OCI-LY7 (cell line): ENCODE data around the gene MEIOC. TPM values are rescaled to one million over a fixed set of nuclear protein-coding genes. Genes with fewer than 3 reads are reported as not detected.
"Not testable (repeated sequence)": the region's sequence is repeated elsewhere in the genome, so short reads cannot be mapped to it uniquely, and the experiment has no call there.

Experiments used
- BruUV-seq: library from RNA; stranded (reverse); fragments of 400-500 nt; replicated peaks from 2 replicates; lab custom pipeline; 2021; lab: Mats Ljungman, UMichigan
- CTCF ChIA-PET: fragments of 300-600 bp; sonication (Branson Sonifier 250); formaldehyde crosslinking; loops from one replicate; lab custom pipeline; 2022; ENCODE audit warnings: antibody characterized with exemption; ENCODE audit not compliant: unreplicated experiment; lab: Charles Lee
- POLR2A ChIA-PET: fragments of 300-600 bp; sonication (Branson Sonifier 250); formaldehyde crosslinking; loops from one replicate; lab custom pipeline; 2022; ENCODE audit warnings: antibody characterized with exemption; lab: Charles Lee
- DNase-seq: peaks from one replicate; pipeline ENCODE4 v3.0.0-alpha.2; 2015; ENCODE audit warnings: low spot score
- H2AFZ ChIP-seq: fragments of 200-600 bp; sonication (generic), shearing (Covaris generic); 2 replicates; pipeline ENCODE4 v1.6.1; 2014; ENCODE audit warnings: mild to moderate bottlenecking, antibody characterized with exemption, low read length, moderate library complexity
- H3K27ac ChIP-seq: fragments of 200-600 bp; sonication (generic); 2 replicates; pipeline ENCODE4 v1.5.1; 2014; ENCODE audit warnings: mixed run types, low read depth, mild to moderate bottlenecking, moderate library complexity, low read length, inconsistent platforms; ENCODE audit not compliant: poor library complexity, severe bottlenecking
- H3K36me3 ChIP-seq: fragments of 200-600 bp; sonication (generic); 2 replicates; pipeline ENCODE4 v1.6.1; 2014; ENCODE audit warnings: mild to moderate bottlenecking, antibody characterized with exemption, low read length, moderate library complexity, mixed read lengths; ENCODE audit not compliant: insufficient read depth
- H3K4me1 ChIP-seq: fragments of 200-600 bp; sonication (generic); 2 replicates; pipeline ENCODE4 v1.5.1; 2014; ENCODE audit warnings: mild to moderate bottlenecking, low read length; ENCODE audit not compliant: insufficient read depth, poor library complexity, severe bottlenecking
- H3K4me2 ChIP-seq: fragments of 200-600 bp; sonication (generic); 2 replicates; pipeline ENCODE4 v1.6.1; 2014; ENCODE audit warnings: mild to moderate bottlenecking, low read length
- H3K4me3 ChIP-seq: fragments of 200-600 bp; sonication (generic); 2 replicates; pipeline ENCODE4 v1.5.1; 2014; ENCODE audit warnings: mild to moderate bottlenecking, low read depth, low read length; ENCODE audit not compliant: poor library complexity, severe bottlenecking
- H3K79me2 ChIP-seq: fragments of 200-600 bp; sonication (generic); 2 replicates; pipeline ENCODE4 v1.6.1; 2016; ENCODE audit warnings: low read depth, mild to moderate bottlenecking, low read length, moderate library complexity, mixed read lengths; ENCODE audit not compliant: insufficient read depth
- H3K9me2 ChIP-seq: fragments of 200-600 bp; sonication (generic); 2 replicates; pipeline ENCODE4 v1.6.1; 2016; ENCODE audit warnings: mild to moderate bottlenecking, low read length, mixed read lengths; ENCODE audit not compliant: insufficient read depth
- H3K9me3 ChIP-seq: fragments of 200-600 bp; sonication (generic); 2 replicates; pipeline ENCODE4 v1.6.1; 2014; ENCODE audit warnings: mild to moderate bottlenecking, mixed run types, low read length, mixed read lengths
- H4K20me1 ChIP-seq: fragments of 200-600 bp; sonication (generic); 2 replicates; pipeline ENCODE4 v1.6.1; 2014; ENCODE audit warnings: mild to moderate bottlenecking, antibody characterized with exemption, low read length, moderate library complexity, mixed read lengths; ENCODE audit not compliant: insufficient read depth
- EZH2phosphoT487 ChIP-seq: fragments of 200-600 bp; sonication (generic); IDR thresholded peaks from 2 replicates; pipeline ENCODE4 v1.6.1; 2018; ENCODE audit warnings: low read depth, borderline replicate concordance, mild to moderate bottlenecking, mixed run types, antibody characterized with exemption, low read length, moderate library complexity, mixed read lengths
- intact Hi-C: fragments of 100-400 bp; cut with micrococcal nuclease; formaldehyde crosslinking; loops from one replicate; pipeline ENCODE4 v1.10.0; 2022; ENCODE audit not compliant: unreplicated experiment
- total RNA-seq, 2 experiments: library from RNA; depleted of rRNA in 1 of 2; stranded (reverse); fragments of >200 nt in 1 of 2; shearing (Covaris generic) in 1 of 2; gene quantifications; 2 replicates each; pipeline ENCODE4 v1.2.3, GENCODE V29; 2014 to 2022
- TF ChIP-seq, protein P1 (sequence below): fragments of 200-600 bp; sonication (generic); conservative IDR thresholded peaks from 2 replicates; pipeline ENCODE4 v1.5.1; 2014; ENCODE audit warnings: mild to moderate bottlenecking, antibody characterized with exemption, low read length, moderate library complexity, mixed read lengths

MEIOC gene
- total RNA-seq, 2 experiments from 2014 or later, result 0.41 to 5.5 TPM

DNA sequence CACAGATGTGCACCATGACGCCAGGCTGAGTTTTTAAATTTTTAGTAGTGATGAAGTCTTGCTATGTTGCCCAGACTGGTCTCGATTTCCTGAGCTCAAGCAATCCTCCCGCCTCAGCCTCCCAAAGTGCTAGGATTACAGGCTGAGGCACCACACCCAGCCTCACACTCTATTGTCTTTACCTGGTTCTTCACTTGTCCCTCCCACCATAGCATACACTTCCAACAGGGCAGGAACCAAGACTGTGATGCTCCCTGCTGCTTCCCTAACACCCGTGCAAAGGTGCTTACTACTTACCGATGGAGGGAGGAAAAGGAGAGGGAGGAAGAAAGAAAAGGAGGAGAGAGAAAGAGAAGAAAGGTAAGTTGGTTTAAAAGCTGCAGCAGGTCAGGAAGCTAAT lies 41.4 kb upstream of the MEIOC start:
- H3K9me3 ChIP-seq, result no peaks in the 10 kb centered on the region
- no peaks in the 10 kb centered on the region for H3K79me2 ChIP-seq
- CTCF ChIA-PET, result no interaction called here
- no peaks in the 10 kb centered on the region for H4K20me1 ChIP-seq
- no TSS peak for BruUV-seq
- H3K4me3 ChIP-seq, result no peak overlapping the region
- H3K4me2 ChIP-seq, result no peak overlapping the region
- POLR2A ChIA-PET, result interaction anchor here (0.6 kb wide), 1 partner anchor 184 kb away, joined by 3 read pairs; no protein-coding TSS in a partner anchor
- no peaks in the 10 kb centered on the region for H3K36me3 ChIP-seq
- H3K27ac ChIP-seq, result no peak overlapping the region
- H3K9me2 ChIP-seq, result no peaks in the 10 kb centered on the region
- TF ChIP-seq, protein P1, sequence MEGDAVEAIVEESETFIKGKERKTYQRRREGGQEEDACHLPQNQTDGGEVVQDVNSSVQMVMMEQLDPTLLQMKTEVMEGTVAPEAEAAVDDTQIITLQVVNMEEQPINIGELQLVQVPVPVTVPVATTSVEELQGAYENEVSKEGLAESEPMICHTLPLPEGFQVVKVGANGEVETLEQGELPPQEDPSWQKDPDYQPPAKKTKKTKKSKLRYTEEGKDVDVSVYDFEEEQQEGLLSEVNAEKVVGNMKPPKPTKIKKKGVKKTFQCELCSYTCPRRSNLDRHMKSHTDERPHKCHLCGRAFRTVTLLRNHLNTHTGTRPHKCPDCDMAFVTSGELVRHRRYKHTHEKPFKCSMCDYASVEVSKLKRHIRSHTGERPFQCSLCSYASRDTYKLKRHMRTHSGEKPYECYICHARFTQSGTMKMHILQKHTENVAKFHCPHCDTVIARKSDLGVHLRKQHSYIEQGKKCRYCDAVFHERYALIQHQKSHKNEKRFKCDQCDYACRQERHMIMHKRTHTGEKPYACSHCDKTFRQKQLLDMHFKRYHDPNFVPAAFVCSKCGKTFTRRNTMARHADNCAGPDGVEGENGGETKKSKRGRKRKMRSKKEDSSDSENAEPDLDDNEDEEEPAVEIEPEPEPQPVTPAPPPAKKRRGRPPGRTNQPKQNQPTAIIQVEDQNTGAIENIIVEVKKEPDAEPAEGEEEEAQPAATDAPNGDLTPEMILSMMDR, result no peak
- TF ChIP-seq EZH2phosphoT487, result no peak
- peaks cover 8% of the 10 kb centered on the region for H3K4me1 ChIP-seq
- no peak overlapping the region for H2AFZ ChIP-seq
- intact Hi-C loops, result no loop called here
- no peak for DNase-seq

- H3K79me2 ChIP-seq, H3K9me2 ChIP-seq, POLR2A ChIA-PET, H3K4me2 ChIP-seq, CTCF ChIA-PET, H3K27ac ChIP-seq, BruUV-seq, H3K4me3 ChIP-seq, H2AFZ ChIP-seq, DNase-seq, H4K20me1 ChIP-seq, H3K36me3 ChIP-seq, H3K9me3 ChIP-seq, H3K4me1 ChIP-seq, intact Hi-C loops: not testable (repeated sequence)
Measured at GRCh38 chr17:44618652-44619051, 37.6 kb upstream of the MEIOC start.

- Histone ChIP-seq H3K27ac (no peak overlapping the region), H3K36me3 (no peaks in the 10 kb centered on the region), H3K9me3 (no peaks in the 10 kb centered on the region), H3K9me2 (no peaks in the 10 kb centered on the region), H2AFZ (no peak overlapping the region), H3K4me1 (peaks cover 12% of the 10 kb centered on the region), H3K4me3 (no peak overlapping the region), H4K20me1 (no peaks in the 10 kb centered on the region), H3K4me2 (no peak overlapping the region), H3K79me2 (no peaks in the 10 kb centered on the region)
- TF ChIP-seq EZH2phosphoT487, result no peak
- TF ChIP-seq, protein P1, result 0 out of 2 replicates have a peak, but pooled peaks have one; percentile 22
- no TSS peak for BruUV-seq
- no peak for DNase-seq
- intact Hi-C loops, result no loop called here
- ChIA-PET CTCF (no interaction called here), POLR2A (no interaction called here)
Measured at GRCh38 chr17:44623070-44623725, 33.1 kb upstream of the MEIOC start.
